ENCODE data around the gene PPHLN1.
A peak's percentile ranks its signal among the peaks of the same experiment; 100 is the strongest.

The PPHLN1 gene

GRCh38 chr12:42463671-42464070 lies 137.7 kb downstream of the PPHLN1 start:
- DNase-seq (ENCODE audit: low read depth), result no peak
- no peak overlapping the region for H3K4me3 ChIP-seq (ENCODE audit: low read depth, low read length)
- TF ChIP-seq, protein P1, sequence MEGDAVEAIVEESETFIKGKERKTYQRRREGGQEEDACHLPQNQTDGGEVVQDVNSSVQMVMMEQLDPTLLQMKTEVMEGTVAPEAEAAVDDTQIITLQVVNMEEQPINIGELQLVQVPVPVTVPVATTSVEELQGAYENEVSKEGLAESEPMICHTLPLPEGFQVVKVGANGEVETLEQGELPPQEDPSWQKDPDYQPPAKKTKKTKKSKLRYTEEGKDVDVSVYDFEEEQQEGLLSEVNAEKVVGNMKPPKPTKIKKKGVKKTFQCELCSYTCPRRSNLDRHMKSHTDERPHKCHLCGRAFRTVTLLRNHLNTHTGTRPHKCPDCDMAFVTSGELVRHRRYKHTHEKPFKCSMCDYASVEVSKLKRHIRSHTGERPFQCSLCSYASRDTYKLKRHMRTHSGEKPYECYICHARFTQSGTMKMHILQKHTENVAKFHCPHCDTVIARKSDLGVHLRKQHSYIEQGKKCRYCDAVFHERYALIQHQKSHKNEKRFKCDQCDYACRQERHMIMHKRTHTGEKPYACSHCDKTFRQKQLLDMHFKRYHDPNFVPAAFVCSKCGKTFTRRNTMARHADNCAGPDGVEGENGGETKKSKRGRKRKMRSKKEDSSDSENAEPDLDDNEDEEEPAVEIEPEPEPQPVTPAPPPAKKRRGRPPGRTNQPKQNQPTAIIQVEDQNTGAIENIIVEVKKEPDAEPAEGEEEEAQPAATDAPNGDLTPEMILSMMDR (conservative IDR thresholded peaks at IDR 0.05; ENCODE audit: low read depth, low read length), result no peak

DNA sequence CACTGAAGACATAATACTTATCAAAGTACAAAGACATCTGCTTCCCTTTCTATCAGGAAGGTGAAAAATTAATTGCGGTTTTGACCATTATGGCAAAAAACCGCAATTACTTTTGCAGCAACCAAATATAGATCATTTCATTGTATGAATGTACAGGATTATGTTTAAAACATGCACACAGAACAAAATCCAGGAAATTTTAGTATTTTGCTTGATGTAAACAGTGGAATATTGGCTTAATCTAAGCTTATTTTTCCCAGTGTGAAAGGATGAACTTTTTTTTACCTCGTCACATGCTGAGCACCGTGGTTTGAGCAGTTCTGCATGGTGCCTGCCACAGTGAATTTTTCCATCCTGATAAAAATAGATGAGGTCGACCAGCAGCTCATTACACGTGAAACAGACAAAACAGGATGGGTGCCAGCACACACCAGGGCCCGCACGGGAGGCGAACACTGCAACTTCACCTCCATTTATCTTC lies 142.4 kb downstream of the PPHLN1 start:
- H3K4me3 ChIP-seq (ENCODE audit: low read depth, low read length), result no peak overlapping the region
- peak; percentile 83 for DNase-seq (ENCODE audit: low read depth)
- TF ChIP-seq, protein P1 (conservative IDR thresholded peaks at IDR 0.05; ENCODE audit: low read depth, low read length), result no peak

DNA sequence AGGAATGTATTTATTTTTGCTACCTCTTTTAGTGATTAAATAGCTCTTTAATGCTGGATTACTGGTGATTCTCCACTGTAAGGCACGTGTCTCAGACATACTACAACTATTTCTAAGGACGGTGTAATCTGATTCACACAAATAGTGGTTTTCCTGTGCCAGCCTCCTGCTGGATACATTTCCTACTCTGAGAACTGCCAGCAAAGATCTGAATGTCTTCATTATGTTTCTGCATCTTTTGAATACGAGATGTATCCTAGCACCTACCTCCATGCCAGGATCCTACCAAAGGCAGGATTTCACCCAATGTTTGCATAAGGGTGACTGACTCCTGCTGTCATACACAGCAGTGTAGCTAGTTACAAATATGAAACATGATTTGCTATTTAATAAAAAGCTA lies 143.0 kb downstream of the PPHLN1 start:
- no peak overlapping the region for H3K4me3 ChIP-seq (ENCODE audit: low read depth, low read length)
- TF ChIP-seq, protein P1 (conservative IDR thresholded peaks at IDR 0.05; ENCODE audit: low read depth, low read length), result no peak
- peak; percentile 59 for DNase-seq (ENCODE audit: low read depth)

DNA sequence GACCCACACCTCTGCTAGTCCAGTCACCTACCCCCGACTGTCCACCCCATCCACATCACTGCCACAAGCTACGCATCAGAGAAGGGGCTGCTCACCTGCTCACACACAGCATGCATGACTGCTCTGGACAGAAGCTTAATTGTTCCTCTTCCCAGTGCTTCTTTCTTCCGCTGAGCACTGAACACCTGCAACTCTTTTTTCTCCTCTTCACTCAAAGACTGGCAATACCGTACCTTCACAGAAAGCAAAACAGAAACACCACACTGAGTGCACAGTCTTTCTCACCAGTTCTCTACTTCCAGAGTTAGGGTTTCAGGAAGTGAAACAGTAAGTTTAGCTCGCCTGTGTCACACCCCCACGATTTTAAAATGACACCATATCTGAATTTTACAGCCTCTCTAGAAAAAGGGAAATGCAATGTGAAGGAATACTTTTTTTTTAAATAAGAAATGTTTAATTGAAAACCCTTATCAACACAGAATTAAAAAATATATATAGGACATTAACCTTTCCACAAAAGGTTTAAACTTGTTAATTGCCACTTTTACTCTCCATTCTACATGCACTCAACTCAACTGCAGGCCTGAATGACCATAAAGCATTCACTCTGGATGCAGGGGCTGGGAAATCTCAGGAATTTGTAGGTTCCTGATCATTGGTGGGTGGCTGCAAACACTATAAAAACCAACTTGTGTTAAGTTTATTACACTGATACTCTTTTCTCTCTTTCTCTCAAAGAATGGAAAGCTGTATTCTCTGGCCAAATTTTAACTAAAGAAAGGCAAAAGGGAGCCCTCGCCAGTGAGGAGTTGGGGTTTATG lies 143.6 kb downstream of the PPHLN1 start:
- TF ChIP-seq, protein P1 (conservative IDR thresholded peaks at IDR 0.05; ENCODE audit: low read depth, low read length), result no peak
- no peak for DNase-seq (ENCODE audit: low read depth)
- H3K4me3 ChIP-seq (ENCODE audit: low read depth, low read length), result no peak overlapping the region

- TF ChIP-seq, protein P1 (conservative IDR thresholded peaks at IDR 0.05; ENCODE audit: low read depth, low read length), result no peak
- H3K4me3 ChIP-seq (ENCODE audit: low read depth, low read length), result no peak overlapping the region
- no peak for DNase-seq (ENCODE audit: low read depth)
Measured at GRCh38 chr12:42472376-42472775, 146.4 kb downstream of the PPHLN1 start.

- TF ChIP-seq, protein P1 (conservative IDR thresholded peaks at IDR 0.05; ENCODE audit: low read depth, low read length), result no peak
- DNase-seq (ENCODE audit: low read depth), result peak; percentile 75
- H3K4me3 ChIP-seq (ENCODE audit: low read depth, low read length), result no peak overlapping the region
Measured at GRCh38 chr12:42473130-42473529, 147.2 kb downstream of the PPHLN1 start.

DNA sequence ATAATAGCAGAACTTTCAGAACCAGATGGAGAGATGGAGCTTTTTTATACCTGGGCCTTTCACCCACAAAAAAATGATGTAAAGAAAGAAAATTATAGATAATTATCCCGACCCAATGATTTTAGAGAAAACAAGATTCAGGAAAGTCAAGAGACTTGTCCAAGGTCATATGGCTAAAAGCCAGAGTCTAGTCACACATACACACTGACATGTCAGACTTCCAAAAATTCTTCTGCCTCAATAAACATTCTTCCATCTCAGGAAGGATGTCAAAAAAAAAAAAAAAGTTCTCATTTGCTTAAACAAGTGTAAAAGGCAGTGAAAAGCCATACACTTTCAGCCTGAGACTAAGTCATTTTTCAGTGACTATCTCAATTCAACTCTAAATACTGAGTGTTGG lies 147.6 kb downstream of the PPHLN1 start:
- TF ChIP-seq, protein P1 (conservative IDR thresholded peaks at IDR 0.05; ENCODE audit: low read depth, low read length), result no peak

More for the DNA sequence above, 147.6 kb downstream of the PPHLN1 start:
- DNase-seq (ENCODE audit: low read depth), result no peak
- H3K4me3 ChIP-seq (ENCODE audit: low read depth, low read length), result no peak overlapping the region

Data from choroid plexus epithelial cell (primary cell).